ENCODE measurements around the gene FAHD1. TPM values are rescaled to one million over a fixed set of nuclear protein-coding genes. Genes with fewer than 3 reads are reported as not detected.
A peak's percentile ranks its signal among the peaks of the same experiment; 100 is the strongest.

Gene FAHD1
- total and polyA plus RNA-seq, 9 of the 15 experiments (the other 6 are each of a cell fraction or from before 2014, with no cell fraction given), result 2.2 to 20.9 (median 10.7) TPM

DNA sequence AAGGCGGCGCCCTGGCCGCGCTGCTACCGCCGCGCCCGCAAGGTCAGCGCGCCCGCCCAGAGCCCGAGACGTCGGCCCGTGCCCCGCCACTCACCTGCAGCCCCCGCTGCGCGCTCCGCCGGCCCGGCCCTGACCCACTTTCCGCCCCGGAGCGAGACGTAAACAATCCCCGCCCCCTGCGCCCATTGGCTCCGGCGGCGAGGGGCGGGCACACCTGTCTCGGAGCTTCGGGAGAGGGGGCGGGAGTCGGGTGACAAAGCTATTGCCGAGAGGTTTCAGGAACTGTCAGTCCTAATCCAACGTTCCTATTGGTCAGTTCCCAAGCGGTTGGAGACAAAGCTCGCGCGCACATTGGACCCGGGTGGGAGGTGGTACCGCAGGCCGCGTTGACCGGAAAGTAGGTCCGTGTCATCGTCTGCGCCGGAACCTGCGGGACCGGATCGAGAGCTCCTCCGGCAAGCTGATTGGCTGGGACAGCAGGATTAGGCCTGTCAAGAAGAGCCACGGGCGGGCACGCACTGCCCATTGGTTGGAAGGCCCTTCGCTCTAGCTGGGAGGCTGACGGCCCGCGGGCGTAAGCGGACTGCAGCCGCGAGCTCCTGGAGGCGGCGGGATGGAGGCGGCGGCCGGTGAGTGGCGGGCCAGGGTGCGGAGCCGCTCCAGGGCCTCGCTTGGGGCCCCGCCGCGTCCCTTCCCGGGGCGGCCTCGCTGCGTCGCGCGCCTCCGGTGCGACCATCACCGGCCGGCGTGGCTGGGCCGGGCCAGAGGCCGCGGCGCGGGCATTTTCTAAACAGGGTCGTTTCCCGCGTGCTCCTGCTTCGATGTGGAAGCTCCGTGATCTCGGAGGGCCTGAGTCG, 44.4 kb upstream of the FAHD1 start, which contains the start of the genes NUBP2 and SPSB3 (continued):
- TF ChIP-seq HNRNPUL1 (IDR thresholded peaks at IDR 0.05; ENCODE audit: low read length), result no peak
- TF ChIP-seq ZNF707 (CRISPR knock-in tag; conservative IDR thresholded peaks at IDR 0.05), result no peak
- peak; percentile 90 for TF ChIP-seq CHD2 (IDR thresholded peaks at IDR 0.05; ENCODE audit: low read depth, low read length)
- no peak for TF ChIP-seq MIER1 (IDR thresholded peaks at IDR 0.05; ENCODE audit: low read depth)
- TF ChIP-seq SAP30 (IDR thresholded peaks at IDR 0.05; ENCODE audit: borderline replicate concordance, insufficient read depth, low read depth, low read length, poor library complexity, severe bottlenecking), result no peak
- no peak for TF ChIP-seq NFIX (CRISPR knock-in tag; IDR thresholded peaks at IDR 0.05; ENCODE audit: low read depth)
- no peak for TF ChIP-seq MEF2A (IDR thresholded peaks at IDR 0.05; ENCODE audit: control insufficient read depth, low read depth, low read length)
- peak; percentile 96 for TF ChIP-seq SP1 (CRISPR knock-in tag; IDR thresholded peaks at IDR 0.05)
- no peak for TF ChIP-seq POLR2H (tag; IDR thresholded peaks at IDR 0.05; ENCODE audit: low read depth)
- TF ChIP-seq, protein P1, sequence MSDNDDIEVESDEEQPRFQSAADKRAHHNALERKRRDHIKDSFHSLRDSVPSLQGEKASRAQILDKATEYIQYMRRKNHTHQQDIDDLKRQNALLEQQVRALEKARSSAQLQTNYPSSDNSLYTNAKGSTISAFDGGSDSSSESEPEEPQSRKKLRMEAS (CRISPR knock-in tag; IDR thresholded peaks at IDR 0.05), result peak; percentile 40; the same call in 1 of the 2 replicates
- peak; percentile 87 for TF ChIP-seq FOXK2 (conservative IDR thresholded peaks at IDR 0.05 in 1 of 2, IDR thresholded peaks at IDR 0.05 in 1 of 2; ENCODE audit: low read depth in 2 of 2)
- no peak for TF ChIP-seq PML (IDR thresholded peaks at IDR 0.05; ENCODE audit: low read length)
- no peak for TF ChIP-seq PREB (CRISPR knock-in tag; IDR thresholded peaks at IDR 0.05)
- TF ChIP-seq ZBTB11 (CRISPR knock-in tag; IDR thresholded peaks at IDR 0.05), result no peak
- TF ChIP-seq RAD21 (CRISPR knock-in tag; conservative IDR thresholded peaks at IDR 0.05 in 1 of 2, IDR thresholded peaks at IDR 0.05 in 1 of 2), result no peak
- no peak for TF ChIP-seq KLF10 (CRISPR knock-in tag; IDR thresholded peaks at IDR 0.05)
- peak; percentile 99 for TF ChIP-seq NFYB (IDR thresholded peaks at IDR 0.05; ENCODE audit: extremely low read depth, insufficient read length)
- no peak for TF ChIP-seq ZNF518B (CRISPR knock-in tag; IDR thresholded peaks at IDR 0.05)

Measured in K562 (cell line).